Thyroid gland (tissue), 4 donors: ENCODE measurements around the gene GBGT1. TPM values are rescaled to one million over a fixed set of nuclear protein-coding genes. Genes with fewer than 3 reads are reported as not detected.

Experiments
- DNase-seq, 2 donors: peaks; one replicate each; pipeline ENCODE4 v3.0.0-alpha.2; 2019
- H3K27ac ChIP-seq, 3 donors: fragments of 200-600 bp; sonication (generic); 1 replicate in 2 of 3; 2 replicates in 1 of 3; pipeline ENCODE4 v1.5.1; 2016 to 2019; ENCODE audit warnings: mild to moderate bottlenecking in 1 of 3, moderate library complexity in 1 of 3
- H3K27me3 ChIP-seq: fragments of 200-600 bp; sonication (generic); one replicate; pipeline ENCODE4 v1.5.1; 2019
- H3K36me3 ChIP-seq, 2 donors: fragments of 200-600 bp; sonication (generic); one replicate each; pipeline ENCODE4 v1.5.1; 2016 to 2019
- H3K4me1 ChIP-seq, 2 donors: fragments of 200-600 bp; sonication (generic); one replicate each; pipeline ENCODE4 v1.5.1; 2017 to 2019
- H3K4me3 ChIP-seq, 3 donors: fragments of 200-600 bp; sonication (generic); replicated peaks in 1 of 3; 1 replicate in 2 of 3; 2 replicates in 1 of 3; pipeline ENCODE4 v1.5.1; 2016; ENCODE audit warnings: mild to moderate bottlenecking in 1 of 3
- H3K9me3 ChIP-seq: fragments of 200-600 bp; sonication (generic); one replicate; pipeline ENCODE4 v1.5.1; 2017
- POLR2A ChIP-seq, 2 donors: fragments of 450-650 bp; IDR thresholded peaks; one replicate each; pipeline ENCODE4 v1.6.1; 2017; ENCODE audit warnings: antibody characterized with exemption in 2 of 2, mild to moderate bottlenecking in 2 of 2, moderate library complexity in 1 of 2
- WGBS, 2 donors: methylation state at CpG; one replicate each; pipeline ENCODE4 v1.1.5; 2017; 5-methylcytosine and 5-hydroxymethylcytosine counted together
- intact Hi-C: fragments of 100-400 bp; cut with DNase I; formaldehyde crosslinking; loops from one replicate; pipeline ENCODE4 v1.15.1; 2023
- total RNA-seq, 4 donors: library from RNA; depleted of rRNA; stranded (reverse); fragments of >200 nt; gene quantifications; one replicate each; pipeline ENCODE4 v1.2.3, GENCODE V29; 2016
- TF ChIP-seq, protein P1 (sequence below), 6 experiments: fragments of 200-600 bp in 3 of 6; fragments of 450-650 bp in 3 of 6; sonication (generic) in 3 of 6; IDR thresholded peaks; one replicate each; pipeline ENCODE4 v1.5.1; 2016 to 2019; ENCODE audit warnings: antibody characterized with exemption in 6 of 6, mild to moderate bottlenecking in 2 of 6, inconsistent platforms in 1 of 6, moderate library complexity in 1 of 6

GBGT1 gene
- total RNA-seq, 4 donors from 2014 or later = 21.4 to 45.0 (median 25.1) TPM

DNA sequence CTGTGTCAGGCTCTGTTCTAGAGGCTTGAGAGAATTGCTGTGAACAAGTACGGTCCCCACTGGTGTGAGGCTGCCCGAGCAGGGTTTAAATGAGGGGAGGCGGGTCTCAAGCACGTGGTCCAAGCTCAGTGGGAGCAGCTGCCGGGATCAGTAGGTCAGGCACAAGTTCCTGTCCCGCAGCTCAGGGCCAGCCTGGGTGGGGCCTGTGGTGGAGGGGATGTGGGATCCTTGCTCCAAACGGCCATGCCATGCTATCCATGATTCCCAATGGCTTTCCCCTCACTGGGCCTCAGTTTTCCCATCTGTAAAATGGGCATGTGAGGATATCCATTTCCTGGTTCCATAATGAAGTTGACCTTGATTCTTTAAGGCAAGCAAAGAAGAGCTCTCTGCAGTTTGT, 28.3 kb upstream of the GBGT1 start:
- Histone ChIP-seq H3K27ac (no peak overlapping the region), H3K4me1 (peaks cover 3 to 12% of the 10 kb centered on the region in 2 donors), H3K9me3 (no peaks in the 10 kb centered on the region), H3K27me3 (no peaks in the 10 kb centered on the region), H3K36me3 (no peaks in the 10 kb centered on the region), H3K4me3 (no peak overlapping the region)
- intact Hi-C loops = no loop called here
- TF ChIP-seq, protein P1, sequence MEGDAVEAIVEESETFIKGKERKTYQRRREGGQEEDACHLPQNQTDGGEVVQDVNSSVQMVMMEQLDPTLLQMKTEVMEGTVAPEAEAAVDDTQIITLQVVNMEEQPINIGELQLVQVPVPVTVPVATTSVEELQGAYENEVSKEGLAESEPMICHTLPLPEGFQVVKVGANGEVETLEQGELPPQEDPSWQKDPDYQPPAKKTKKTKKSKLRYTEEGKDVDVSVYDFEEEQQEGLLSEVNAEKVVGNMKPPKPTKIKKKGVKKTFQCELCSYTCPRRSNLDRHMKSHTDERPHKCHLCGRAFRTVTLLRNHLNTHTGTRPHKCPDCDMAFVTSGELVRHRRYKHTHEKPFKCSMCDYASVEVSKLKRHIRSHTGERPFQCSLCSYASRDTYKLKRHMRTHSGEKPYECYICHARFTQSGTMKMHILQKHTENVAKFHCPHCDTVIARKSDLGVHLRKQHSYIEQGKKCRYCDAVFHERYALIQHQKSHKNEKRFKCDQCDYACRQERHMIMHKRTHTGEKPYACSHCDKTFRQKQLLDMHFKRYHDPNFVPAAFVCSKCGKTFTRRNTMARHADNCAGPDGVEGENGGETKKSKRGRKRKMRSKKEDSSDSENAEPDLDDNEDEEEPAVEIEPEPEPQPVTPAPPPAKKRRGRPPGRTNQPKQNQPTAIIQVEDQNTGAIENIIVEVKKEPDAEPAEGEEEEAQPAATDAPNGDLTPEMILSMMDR (IDR thresholded peaks at IDR 0.05) = no peak
- no peak for TF ChIP-seq POLR2A (IDR thresholded peaks at IDR 0.05)
- WGBS, 2 donors = 77 to 81% methylated on average over 7 of the region's 7 CpGs
- DNase-seq = no peak

DNA sequence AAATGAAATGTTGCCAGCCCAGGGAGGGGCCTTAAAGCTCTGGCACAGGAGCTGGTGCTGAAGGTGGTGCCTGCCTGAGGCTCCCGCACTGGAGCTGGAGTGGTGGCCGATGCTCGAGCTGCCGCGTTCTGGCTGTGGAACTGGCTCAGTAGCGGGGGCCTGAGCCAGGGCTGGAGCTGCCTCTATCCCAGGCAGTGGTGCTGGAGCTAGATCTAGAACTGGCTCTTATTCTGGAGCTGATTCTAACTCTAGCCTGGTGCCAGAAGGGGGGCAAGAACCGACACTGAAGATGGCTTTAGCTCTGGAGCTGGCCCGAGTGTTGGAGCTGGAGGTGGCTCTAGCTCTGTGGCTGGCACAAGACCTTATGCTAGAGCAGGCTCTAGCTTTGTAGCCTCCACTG, 26.1 kb upstream of the GBGT1 start:
- no peak for DNase-seq
- intact Hi-C loops = loop anchor here (5.0 kb wide), 4 partner anchors 67 to 297 kb away; partner anchors contain the start of gene ABO
- TF ChIP-seq, protein P1 (IDR thresholded peaks at IDR 0.05) = no peak
- TF ChIP-seq POLR2A (IDR thresholded peaks at IDR 0.05) = no peak
- H3K27ac ChIP-seq = no peak overlapping the region
- H3K9me3 ChIP-seq = no peaks in the 10 kb centered on the region
- H3K4me3 ChIP-seq = no peak overlapping the region
- WGBS, 2 donors = 85 to 90% methylated on average over 8 of the region's 8 CpGs
- H3K36me3 ChIP-seq = no peaks in the 10 kb centered on the region
- no peaks in the 10 kb centered on the region for H3K27me3 ChIP-seq
- peaks cover 3 to 17% of the 10 kb centered on the region in 2 donors for H3K4me1 ChIP-seq

DNA sequence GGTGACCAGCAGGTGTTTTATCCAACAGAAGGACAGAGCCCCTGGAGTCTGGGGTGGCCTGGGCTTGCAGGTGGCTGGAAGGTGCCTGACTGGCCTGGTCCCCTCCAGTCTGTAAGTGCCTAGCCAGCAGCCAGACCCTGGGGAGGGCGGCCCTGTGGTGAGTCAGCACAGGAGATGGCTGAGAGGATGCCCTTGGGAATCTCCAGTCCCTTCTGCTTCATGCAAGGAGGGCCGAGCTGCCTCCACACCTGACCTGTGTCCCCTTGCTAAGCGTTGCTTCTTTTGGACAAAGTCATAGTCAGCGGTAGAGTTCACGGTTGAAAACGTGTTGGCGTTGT, 25.1 kb upstream of the GBGT1 start:
- DNase-seq = no peak
- intact Hi-C loops = loop anchor here (5.0 kb wide), 4 partner anchors 68 to 298 kb away; partner anchors contain the start of gene ABO
- H3K4me3 ChIP-seq = no peak overlapping the region
- TF ChIP-seq, protein P1 (IDR thresholded peaks at IDR 0.05) = no peak
- no peak for TF ChIP-seq POLR2A (IDR thresholded peaks at IDR 0.05)
- H3K4me1 ChIP-seq = peaks cover 3 to 17% of the 10 kb centered on the region in 2 donors
- H3K36me3 ChIP-seq = no peaks in the 10 kb centered on the region
- H3K9me3 ChIP-seq = no peaks in the 10 kb centered on the region
- H3K27me3 ChIP-seq = no peaks in the 10 kb centered on the region
- H3K27ac ChIP-seq = no peak overlapping the region
- WGBS, 2 donors = 75 to 82% methylated on average over 7 of the region's 7 CpGs

DNA sequence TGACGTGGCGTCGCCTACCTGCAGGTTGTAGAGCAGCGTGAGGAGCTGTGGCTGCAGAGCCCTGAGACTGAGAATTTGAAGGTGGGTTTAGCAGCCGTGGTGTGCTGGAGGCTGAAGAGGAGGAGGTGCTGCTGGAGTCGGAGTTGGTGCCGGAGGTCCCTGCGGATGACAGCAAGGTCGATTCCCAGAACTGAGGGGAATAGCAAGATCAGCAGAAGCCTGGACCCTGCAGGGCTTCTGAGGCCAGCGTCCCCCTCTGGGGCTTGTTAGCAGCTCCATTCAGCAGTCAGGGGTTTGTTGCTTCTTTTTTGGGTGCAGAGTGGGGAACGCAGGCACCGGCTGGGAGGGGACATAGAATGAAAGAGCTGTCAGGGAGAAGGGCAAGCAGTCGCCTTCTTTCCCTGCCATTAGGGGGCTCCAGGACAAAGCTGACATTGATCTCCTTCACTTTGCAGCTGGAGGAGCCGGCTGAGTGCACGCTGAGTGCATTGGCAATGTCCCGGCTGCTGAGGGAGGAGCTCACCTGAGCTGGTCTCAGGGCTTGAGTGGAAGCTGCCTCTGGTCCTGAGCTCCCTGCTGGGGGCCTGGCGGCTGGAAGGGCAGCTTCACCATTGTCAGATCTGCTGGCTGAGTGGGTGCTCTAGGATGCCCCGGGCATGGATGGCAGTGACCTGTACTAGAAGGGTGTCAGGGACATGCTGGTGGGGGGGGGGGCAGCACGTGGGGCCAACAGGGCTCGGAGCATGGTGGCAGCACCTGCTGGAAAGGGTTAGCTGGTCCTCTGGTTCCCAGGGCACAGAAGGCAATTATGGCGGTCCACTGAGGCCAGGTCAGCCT, 24.5 kb upstream of the GBGT1 start:
- Histone ChIP-seq H3K4me1 (peaks cover 3 to 17% of the 10 kb centered on the region in 2 donors), H3K27me3 (no peaks in the 10 kb centered on the region), H3K9me3 (no peaks in the 10 kb centered on the region), H3K4me3 (no peak overlapping the region), H3K36me3 (no peaks in the 10 kb centered on the region), H3K27ac (peak overlapping the region in 1 of 3 donors; percentile 17)
- intact Hi-C loops = loop anchor here (5.0 kb wide), 4 partner anchors 69 to 299 kb away; partner anchors contain the start of gene ABO
- WGBS, 2 donors = 41 to 42% methylated on average over 17 to 20 of the region's 21 CpGs
- TF ChIP-seq POLR2A (IDR thresholded peaks at IDR 0.05) = no peak
- TF ChIP-seq, protein P1 (IDR thresholded peaks at IDR 0.05) = peak in 4 of 6 experiments; percentile 58 to 84 (median 76)
- peak; percentile 91 to 92 for DNase-seq

DNA sequence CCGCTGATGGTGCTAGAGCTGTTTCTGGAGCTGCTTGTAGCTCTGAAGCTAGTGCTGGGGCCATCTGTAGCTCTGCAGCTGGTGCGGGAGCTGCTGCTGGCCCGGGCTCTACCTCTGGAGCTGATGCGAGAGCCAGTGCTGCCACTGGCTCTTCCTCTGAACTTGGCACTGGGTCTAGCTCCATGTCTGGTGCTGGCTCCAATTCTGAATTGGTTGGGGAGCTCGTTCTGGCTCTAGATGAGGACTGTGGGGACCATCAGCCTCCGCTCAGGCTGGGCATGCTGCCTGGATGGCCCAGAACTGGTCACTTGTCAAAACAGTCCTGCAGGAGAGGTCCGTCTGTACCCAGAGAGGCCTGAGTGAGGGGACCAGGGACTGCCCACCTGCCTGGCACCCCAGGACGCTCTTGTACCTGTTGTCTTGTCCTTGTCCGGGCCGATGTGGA, 23.9 kb upstream of the GBGT1 start:
- WGBS, 2 donors = 0 to 70% methylated on average over 1 to 8 of the region's 10 CpGs
- DNase-seq = peak; percentile 22 to 33
- TF ChIP-seq POLR2A (IDR thresholded peaks at IDR 0.05) = no peak
- TF ChIP-seq, protein P1 (IDR thresholded peaks at IDR 0.05) = no peak
- intact Hi-C loops = loop anchor here (5.0 kb wide), 4 partner anchors 70 to 300 kb away; partner anchors contain the start of gene ABO
- Histone ChIP-seq H3K27me3 (no peaks in the 10 kb centered on the region), H3K4me1 (peaks cover 3 to 17% of the 10 kb centered on the region in 2 donors), H3K9me3 (no peaks in the 10 kb centered on the region), H3K4me3 (no peak overlapping the region), H3K27ac (no peak overlapping the region), H3K36me3 (no peaks in the 10 kb centered on the region)
